ENCODE measurements around the gene PRPF8. TPM values are rescaled to one million over a fixed set of nuclear protein-coding genes. Genes with fewer than 3 reads are reported as not detected.

The PRPF8 gene
- total and polyA plus RNA-seq, 2 of the 13 experiments (the other 11 are each of a cell fraction or from before 2014, with no cell fraction given), result 112 to 179 TPM

DNA sequence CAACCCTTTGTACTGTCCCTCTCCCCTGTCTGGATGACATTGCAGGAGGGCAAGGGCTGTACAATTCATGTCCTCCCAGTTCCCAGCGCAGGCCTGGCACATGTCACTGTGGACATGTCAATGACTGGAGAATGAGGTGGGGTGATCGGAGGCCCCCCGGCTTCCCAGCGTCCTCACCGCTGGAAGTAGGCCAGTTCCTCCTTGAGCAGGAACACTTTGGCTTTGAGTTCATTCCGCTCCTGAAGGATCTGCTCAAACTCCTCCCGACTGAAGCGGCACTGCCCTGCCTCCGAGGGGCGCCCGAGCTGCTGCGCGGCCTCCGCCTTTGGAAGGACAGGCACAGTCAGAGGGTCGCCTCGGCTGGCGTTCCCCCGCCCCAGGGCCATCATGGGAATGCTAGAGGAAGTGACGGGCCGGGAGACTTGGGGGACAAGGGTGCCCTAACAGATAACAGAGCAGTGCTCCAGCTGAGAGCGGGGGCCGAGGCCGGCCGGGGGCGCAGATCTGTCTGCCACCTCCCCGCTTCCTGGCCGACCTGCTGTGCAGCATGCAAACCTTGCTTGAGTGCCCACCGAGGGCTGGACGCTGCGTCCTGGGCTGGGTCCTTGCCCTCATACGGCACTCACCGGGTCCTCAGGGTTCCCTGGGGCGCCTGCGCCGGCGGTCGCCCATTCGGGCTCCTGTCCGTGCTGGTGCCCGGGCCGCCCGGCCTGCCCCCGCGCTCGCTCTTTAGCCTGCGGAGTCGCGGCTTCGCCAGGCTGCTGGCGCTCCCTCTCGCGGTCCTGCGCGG lies 36.3 kb downstream of the PRPF8 start (continued):
- TF ChIP-seq ZNF800 (CRISPR knock-in tag; IDR thresholded peaks at IDR 0.05), result no peak; the same call in 1 of the 2 replicates
- TF ChIP-seq ZBTB1 (CRISPR knock-in tag; IDR thresholded peaks at IDR 0.05; ENCODE audit: borderline replicate concordance), result no peak
- TF ChIP-seq TMF1 (CRISPR knock-in tag; IDR thresholded peaks at IDR 0.05; ENCODE audit: low read depth), result no peak
- TF ChIP-seq ZNF317 (CRISPR knock-in tag; IDR thresholded peaks at IDR 0.05), result 0 out of 2 replicates have a peak, but pooled peaks have one; percentile 37
- TF ChIP-seq, protein P1, sequence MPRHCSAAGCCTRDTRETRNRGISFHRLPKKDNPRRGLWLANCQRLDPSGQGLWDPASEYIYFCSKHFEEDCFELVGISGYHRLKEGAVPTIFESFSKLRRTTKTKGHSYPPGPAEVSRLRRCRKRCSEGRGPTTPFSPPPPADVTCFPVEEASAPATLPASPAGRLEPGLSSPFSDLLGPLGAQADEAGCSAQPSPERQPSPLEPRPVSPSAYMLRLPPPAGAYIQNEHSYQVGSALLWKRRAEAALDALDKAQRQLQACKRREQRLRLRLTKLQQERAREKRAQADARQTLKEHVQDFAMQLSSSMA (CRISPR knock-in tag; IDR thresholded peaks at IDR 0.05), result no peak
- TF ChIP-seq MYPOP (CRISPR knock-in tag; IDR thresholded peaks at IDR 0.05), result no peak; the same call in 1 of the 2 replicates
- peak; percentile 32; the same call in 1 of the 2 replicates for TF ChIP-seq UBTF (CRISPR knock-in tag; IDR thresholded peaks at IDR 0.05)
- TF ChIP-seq ZBTB20 (CRISPR knock-in tag; IDR thresholded peaks at IDR 0.05; ENCODE audit: borderline replicate concordance, low read depth), result peak; percentile 76; the same call in 1 of the 2 replicates
- TF ChIP-seq, protein P2, sequence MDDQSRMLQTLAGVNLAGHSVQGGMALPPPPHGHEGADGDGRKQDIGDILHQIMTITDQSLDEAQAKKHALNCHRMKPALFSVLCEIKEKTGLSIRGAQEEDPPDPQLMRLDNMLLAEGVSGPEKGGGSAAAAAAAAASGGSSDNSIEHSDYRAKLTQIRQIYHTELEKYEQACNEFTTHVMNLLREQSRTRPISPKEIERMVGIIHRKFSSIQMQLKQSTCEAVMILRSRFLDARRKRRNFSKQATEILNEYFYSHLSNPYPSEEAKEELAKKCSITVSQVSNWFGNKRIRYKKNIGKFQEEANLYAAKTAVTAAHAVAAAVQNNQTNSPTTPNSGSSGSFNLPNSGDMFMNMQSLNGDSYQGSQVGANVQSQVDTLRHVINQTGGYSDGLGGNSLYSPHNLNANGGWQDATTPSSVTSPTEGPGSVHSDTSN (CRISPR knock-in tag; IDR thresholded peaks at IDR 0.05; ENCODE audit: borderline replicate concordance), result no peak
- TF ChIP-seq GMEB1 (CRISPR knock-in tag; IDR thresholded peaks at IDR 0.05; ENCODE audit: borderline replicate concordance), result no peak
- 0 out of 2 replicates have a peak, but pooled peaks have one; percentile 12 for TF ChIP-seq FOXO1 (CRISPR knock-in tag; IDR thresholded peaks at IDR 0.05)
- no peak for TF ChIP-seq NPAS2 (CRISPR knock-in tag; IDR thresholded peaks at IDR 0.05; ENCODE audit: borderline replicate concordance)
- TF ChIP-seq ZNF451 (CRISPR knock-in tag; IDR thresholded peaks at IDR 0.05), result 0 out of 2 replicates have a peak, but pooled peaks have one; percentile 25
- TF ChIP-seq, protein P3, sequence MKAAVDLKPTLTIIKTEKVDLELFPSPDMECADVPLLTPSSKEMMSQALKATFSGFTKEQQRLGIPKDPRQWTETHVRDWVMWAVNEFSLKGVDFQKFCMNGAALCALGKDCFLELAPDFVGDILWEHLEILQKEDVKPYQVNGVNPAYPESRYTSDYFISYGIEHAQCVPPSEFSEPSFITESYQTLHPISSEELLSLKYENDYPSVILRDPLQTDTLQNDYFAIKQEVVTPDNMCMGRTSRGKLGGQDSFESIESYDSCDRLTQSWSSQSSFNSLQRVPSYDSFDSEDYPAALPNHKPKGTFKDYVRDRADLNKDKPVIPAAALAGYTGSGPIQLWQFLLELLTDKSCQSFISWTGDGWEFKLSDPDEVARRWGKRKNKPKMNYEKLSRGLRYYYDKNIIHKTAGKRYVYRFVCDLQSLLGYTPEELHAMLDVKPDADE (CRISPR knock-in tag; IDR thresholded peaks at IDR 0.05), result no peak
- no peak for TF ChIP-seq REL (CRISPR knock-in tag; conservative IDR thresholded peaks at IDR 0.05)
- TF ChIP-seq ZNF747 (CRISPR knock-in tag; IDR thresholded peaks at IDR 0.05; ENCODE audit: borderline replicate concordance), result no peak
- no peak for TF ChIP-seq JUN (CRISPR knock-in tag; IDR thresholded peaks at IDR 0.05)
